DND-41 (cell line): Measurements from ENCODE around the gene DKC1.

Experiments used
- ATAC-seq: fragments of 200-7000 bp; cut with Tn5 transposase; 3 replicates; pipeline ENCODE4 v1.9.1; 2021; ENCODE audit warnings: low read depth; ENCODE audit not compliant: insufficient read depth
- DNase-seq: peaks from one replicate; pipeline ENCODE4 v3.0.0-alpha.2; 2020
- H2AFZ ChIP-seq: 2 replicates; pipeline ENCODE4 v1.6.0; 2012; ENCODE audit warnings: low read depth, low read length
- H3K27ac ChIP-seq: 2 replicates; pipeline ENCODE4 v1.5.1; 2012; ENCODE audit warnings: low read length, inconsistent platforms
- H3K27me3 ChIP-seq: fragments of 200-600 bp; sonication (generic); 2 replicates; pipeline ENCODE4 v1.6.0; 2012; ENCODE audit warnings: low read length, mild to moderate bottlenecking, inconsistent platforms; ENCODE audit not compliant: insufficient read depth, poor library complexity
- H3K36me3 ChIP-seq: 2 replicates; pipeline ENCODE4 v1.5.1; 2012; ENCODE audit warnings: low read length, inconsistent platforms; ENCODE audit not compliant: insufficient read depth
- H3K4me1 ChIP-seq: 2 replicates; pipeline ENCODE4 v1.5.1; 2012; ENCODE audit warnings: mild to moderate bottlenecking, low read length; ENCODE audit not compliant: insufficient read depth
- H3K4me2 ChIP-seq: 2 replicates; pipeline ENCODE4 v1.6.0; 2012; ENCODE audit warnings: mild to moderate bottlenecking, moderate library complexity, low read length, inconsistent platforms; ENCODE audit not compliant: insufficient read depth
- H3K4me3 ChIP-seq, 2 experiments: fragments of 200-600 bp in 1 of 2; shearing (Covaris generic) in 1 of 2; 2 replicates each; pipeline ENCODE4 v1.5.1; 2012 to 2016; ENCODE audit warnings: inconsistent platforms in 2 of 2, low read length in 2 of 2, mild to moderate bottlenecking in 2 of 2, low read depth in 1 of 2, moderate library complexity in 1 of 2
- H3K79me2 ChIP-seq: 2 replicates; pipeline ENCODE4 v1.6.0; 2012; ENCODE audit warnings: low read length, inconsistent platforms; ENCODE audit not compliant: insufficient read depth
- H3K9ac ChIP-seq: 2 replicates; pipeline ENCODE4 v1.6.0; 2012; ENCODE audit warnings: low read depth, mild to moderate bottlenecking, inconsistent platforms, low read length, moderate library complexity
- H3K9me3 ChIP-seq: 2 replicates; pipeline ENCODE4 v1.5.1; 2012; ENCODE audit warnings: low read length, moderate library complexity, mild to moderate bottlenecking, inconsistent platforms; ENCODE audit not compliant: insufficient read depth, severe bottlenecking
- H4K20me1 ChIP-seq: 2 replicates; pipeline ENCODE4 v1.6.0; 2012; ENCODE audit warnings: low read length; ENCODE audit not compliant: insufficient read depth
- EZH2 ChIP-seq: IDR thresholded peaks from 3 replicates; pipeline ENCODE4 v1.6.1; 2012; ENCODE audit warnings: borderline replicate concordance, low read depth, mild to moderate bottlenecking, moderate library complexity, low read length, inconsistent platforms; ENCODE audit not compliant: severe bottlenecking
- TF ChIP-seq, protein P1 (sequence below): IDR thresholded peaks from 2 replicates; pipeline ENCODE4 v1.5.1; 2012; ENCODE audit warnings: borderline replicate concordance, low read length, moderate library complexity, mild to moderate bottlenecking; ENCODE audit not compliant: poor library complexity, severe bottlenecking; ENCODE audit errors: extremely low read depth

DKC1 gene

GRCh38 chrX:154717824-154718223, 44.8 kb upstream of the DKC1 start:
- peak; percentile 66 for ATAC-seq
- Histone ChIP-seq H3K4me2 (peak overlapping the region; percentile 59), H3K9ac (peak overlapping the region; percentile 58)

DNA sequence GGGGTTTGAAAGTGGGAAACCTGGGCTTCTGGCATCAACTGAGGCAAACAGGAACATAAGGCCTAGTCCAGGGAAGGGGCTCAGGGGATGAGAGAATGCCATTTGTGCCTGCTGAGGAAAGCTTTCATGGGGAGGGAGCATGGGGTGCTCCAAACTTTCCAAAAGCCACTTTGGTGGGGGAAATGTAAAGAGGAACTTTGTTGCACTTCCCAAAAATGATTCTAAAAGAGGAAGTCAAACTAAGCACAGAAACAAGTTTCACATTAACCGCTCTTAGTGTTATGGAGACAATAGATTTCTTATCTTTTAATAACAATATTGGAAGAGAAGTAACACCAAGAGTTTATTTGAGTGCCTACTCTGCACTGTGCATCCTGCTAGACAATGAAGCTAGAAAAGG, 44.0 kb upstream of the DKC1 start:
- Histone ChIP-seq H4K20me1 (no peaks in the 10 kb centered on the region), H2AFZ (peak overlapping the region; percentile 43), H3K4me3 (peak overlapping the region in 1 of 2 experiments; percentile 43; a peak in 2 of 4 replicates), H3K36me3 (peaks cover 42% of the 10 kb centered on the region), H3K27ac (peak overlapping the region; percentile 96), H3K79me2 (peaks cover 72% of the 10 kb centered on the region), H3K9me3 (no peaks in the 10 kb centered on the region), H3K4me2 (peak overlapping the region; percentile 59), H3K27me3 (no peaks in the 10 kb centered on the region), H3K9ac (peak overlapping the region; percentile 58), H3K4me1 (peaks cover 69% of the 10 kb centered on the region)
- ATAC-seq = peak; percentile 18; the same call in 1 of the 3 replicates
- DNase-seq = no peak
- no peak for TF ChIP-seq EZH2
- TF ChIP-seq, protein P1, sequence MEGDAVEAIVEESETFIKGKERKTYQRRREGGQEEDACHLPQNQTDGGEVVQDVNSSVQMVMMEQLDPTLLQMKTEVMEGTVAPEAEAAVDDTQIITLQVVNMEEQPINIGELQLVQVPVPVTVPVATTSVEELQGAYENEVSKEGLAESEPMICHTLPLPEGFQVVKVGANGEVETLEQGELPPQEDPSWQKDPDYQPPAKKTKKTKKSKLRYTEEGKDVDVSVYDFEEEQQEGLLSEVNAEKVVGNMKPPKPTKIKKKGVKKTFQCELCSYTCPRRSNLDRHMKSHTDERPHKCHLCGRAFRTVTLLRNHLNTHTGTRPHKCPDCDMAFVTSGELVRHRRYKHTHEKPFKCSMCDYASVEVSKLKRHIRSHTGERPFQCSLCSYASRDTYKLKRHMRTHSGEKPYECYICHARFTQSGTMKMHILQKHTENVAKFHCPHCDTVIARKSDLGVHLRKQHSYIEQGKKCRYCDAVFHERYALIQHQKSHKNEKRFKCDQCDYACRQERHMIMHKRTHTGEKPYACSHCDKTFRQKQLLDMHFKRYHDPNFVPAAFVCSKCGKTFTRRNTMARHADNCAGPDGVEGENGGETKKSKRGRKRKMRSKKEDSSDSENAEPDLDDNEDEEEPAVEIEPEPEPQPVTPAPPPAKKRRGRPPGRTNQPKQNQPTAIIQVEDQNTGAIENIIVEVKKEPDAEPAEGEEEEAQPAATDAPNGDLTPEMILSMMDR = no peak

More at GRCh38 chrX:154717824-154718223, 44.8 kb upstream of the DKC1 start:
- peak overlapping the region; percentile 96 for H3K27ac ChIP-seq
- no peaks in the 10 kb centered on the region for H4K20me1 ChIP-seq
- peak overlapping the region in 1 of 2 experiments; percentile 43; a peak in 2 of 4 replicates for H3K4me3 ChIP-seq
- peak; percentile 79 for DNase-seq
- no peak overlapping the region; the same call in 1 of the 2 replicates for H2AFZ ChIP-seq
- H3K4me1 ChIP-seq = peaks cover 70% of the 10 kb centered on the region
- TF ChIP-seq, protein P1 = peak; percentile 57
- TF ChIP-seq EZH2 = no peak
- peaks cover 64% of the 10 kb centered on the region for H3K79me2 ChIP-seq
- no peaks in the 10 kb centered on the region for H3K9me3 ChIP-seq
- peaks cover 43% of the 10 kb centered on the region for H3K36me3 ChIP-seq
- H3K27me3 ChIP-seq = no peaks in the 10 kb centered on the region

DNA sequence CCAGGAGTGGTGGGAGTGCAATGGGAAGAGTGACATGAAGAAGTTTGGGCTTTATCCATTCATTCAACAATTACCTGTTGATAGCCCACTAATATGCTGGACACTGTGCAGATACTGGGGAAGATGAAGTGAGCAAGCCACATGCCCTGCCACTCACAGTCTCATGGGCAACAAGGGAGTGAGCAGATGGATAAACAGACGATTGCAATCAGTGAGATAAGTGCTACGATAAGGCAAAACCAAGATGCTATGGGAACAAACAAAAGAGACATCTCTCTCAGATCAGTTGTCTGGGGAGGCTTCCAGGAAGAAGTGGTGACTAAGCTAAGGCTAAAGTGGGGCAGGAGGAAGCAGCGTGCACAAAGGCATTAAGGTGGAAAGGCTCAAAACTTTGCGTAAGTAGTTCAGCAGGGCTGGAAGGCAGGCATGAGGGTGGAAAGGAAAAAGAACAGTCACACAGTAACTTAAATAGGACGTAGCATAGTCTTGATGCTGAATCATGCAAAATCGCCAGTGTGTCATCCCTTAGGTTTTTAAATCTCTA, 43.5 kb upstream of the DKC1 start:
- peaks cover 40% of the 10 kb centered on the region for H3K36me3 ChIP-seq
- H4K20me1 ChIP-seq = no peaks in the 10 kb centered on the region
- H3K27me3 ChIP-seq = no peaks in the 10 kb centered on the region
- peak overlapping the region; percentile 50; the same call in 1 of the 2 replicates for H2AFZ ChIP-seq
- peaks cover 74% of the 10 kb centered on the region for H3K79me2 ChIP-seq
- peak; percentile 77 for DNase-seq
- peak overlapping the region; percentile 96 for H3K27ac ChIP-seq
- H3K4me2 ChIP-seq = peak overlapping the region; percentile 59
- no peak for TF ChIP-seq EZH2
- TF ChIP-seq, protein P1 = no peak
- no peaks in the 10 kb centered on the region for H3K9me3 ChIP-seq
- peak overlapping the region; percentile 58 for H3K9ac ChIP-seq
- peak overlapping the region in 1 of 2 experiments; percentile 33; a peak in 2 of 4 replicates for H3K4me3 ChIP-seq
- H3K4me1 ChIP-seq = peaks cover 71% of the 10 kb centered on the region
- peak; percentile 75 for ATAC-seq
